CD4-positive, CD25-positive, alpha-beta regulatory T cell (primary cell): ENCODE data around the gene SYNE1. TPM values are rescaled to one million over a fixed set of nuclear protein-coding genes. Genes with fewer than 3 reads are reported as not detected.
"Not testable (repeated sequence)": the region's sequence is repeated elsewhere in the genome, so short reads cannot be mapped to it uniquely, and the experiment has no call there.

Experiments used
- ATAC-seq, 2 donors: fragments of 150-1000 bp; cut with Tn5 transposase; one replicate each; pipeline ENCODE4 v1.10.0; 2021; ENCODE audit warnings: low read depth in 2 of 2, moderate number of reproducible peaks in 2 of 2, moderate library complexity in 1 of 2
- DNase-seq, 3 donors: peaks; one replicate each; pipeline versions ENCODE4 v3.0.0 to v3.0.0-alpha.2; 2012 to 2022; ENCODE audit warnings: mixed read lengths in 1 of 3
- H3K27ac ChIP-seq: one replicate; pipeline ENCODE4 v1.7.0; 2013; ENCODE audit warnings: mild to moderate bottlenecking, low read length; ENCODE audit not compliant: insufficient read depth, poor library complexity, severe bottlenecking
- H3K27me3 ChIP-seq: one replicate; pipeline ENCODE4 v1.7.0; 2013; ENCODE audit warnings: low read length; ENCODE audit not compliant: control insufficient read depth, insufficient read depth
- H3K36me3 ChIP-seq: one replicate; pipeline ENCODE4 v1.7.0; 2013; ENCODE audit warnings: mild to moderate bottlenecking, low read length, moderate library complexity; ENCODE audit not compliant: control insufficient read depth, insufficient read depth
- H3K4me1 ChIP-seq: 2 replicates; pipeline ENCODE4 v1.7.0; 2013; ENCODE audit warnings: mild to moderate bottlenecking, low read length; ENCODE audit not compliant: insufficient read depth, control insufficient read depth, poor library complexity, severe bottlenecking
- H3K4me3 ChIP-seq: one replicate; pipeline ENCODE4 v1.7.0; 2013; ENCODE audit warnings: low read depth, mild to moderate bottlenecking, low read length, moderate library complexity
- H3K9me3 ChIP-seq, 2 experiments: 1 replicate in 1 of 2; 2 replicates in 1 of 2; pipeline ENCODE4 v1.7.0; 2013; ENCODE audit warnings: low read length in 2 of 2, mild to moderate bottlenecking in 1 of 2, moderate library complexity in 1 of 2; ENCODE audit not compliant: control insufficient read depth in 2 of 2
- H3K27ac Mint-ChIP-seq, 3 donors: one replicate each; pipeline ENCODE4 v1.8.0; 2020 to 2022; ENCODE audit warnings: mild to moderate bottlenecking in 3 of 3, mixed read lengths in 3 of 3, moderate library complexity in 2 of 3
- H3K27me3 Mint-ChIP-seq: one replicate; pipeline ENCODE4 v1.8.0; 2022; ENCODE audit warnings: mild to moderate bottlenecking, mixed read lengths
- H3K36me3 Mint-ChIP-seq: one replicate; pipeline ENCODE4 v1.8.0; 2020; ENCODE audit warnings: mixed read lengths
- H3K4me1 Mint-ChIP-seq, 4 donors: one replicate each; pipeline ENCODE4 v1.8.0; 2020 to 2022; ENCODE audit warnings: mixed read lengths in 4 of 4, mild to moderate bottlenecking in 1 of 4
- H3K4me3 Mint-ChIP-seq, 4 donors: one replicate each; pipeline ENCODE4 v1.8.0; 2020 to 2022; ENCODE audit warnings: mild to moderate bottlenecking in 4 of 4, mixed read lengths in 4 of 4, moderate library complexity in 3 of 4
- H3K9me3 Mint-ChIP-seq, 7 donors: one replicate each; pipeline ENCODE4 v1.8.0; 2020 to 2022; ENCODE audit warnings: mixed read lengths in 7 of 7, mild to moderate bottlenecking in 3 of 7, moderate library complexity in 2 of 7
- polyA plus RNA-seq, 4 donors: library from polyadenylated mRNA; unstranded; fragments of 300-500 nt; fragmentation: Illumina TruSeq; gene quantifications; one replicate each; pipeline ENCODE4 v1.2.3, GENCODE V29; 2021
- total RNA-seq: library from RNA; stranded (reverse); gene quantifications from one replicate; pipeline ENCODE4 v1.2.3, GENCODE V29; 2022

Gene SYNE1
- total and polyA plus RNA-seq, 5 donors from 2014 or later, result 48.1 to 166 (median 57.3) TPM

DNA sequence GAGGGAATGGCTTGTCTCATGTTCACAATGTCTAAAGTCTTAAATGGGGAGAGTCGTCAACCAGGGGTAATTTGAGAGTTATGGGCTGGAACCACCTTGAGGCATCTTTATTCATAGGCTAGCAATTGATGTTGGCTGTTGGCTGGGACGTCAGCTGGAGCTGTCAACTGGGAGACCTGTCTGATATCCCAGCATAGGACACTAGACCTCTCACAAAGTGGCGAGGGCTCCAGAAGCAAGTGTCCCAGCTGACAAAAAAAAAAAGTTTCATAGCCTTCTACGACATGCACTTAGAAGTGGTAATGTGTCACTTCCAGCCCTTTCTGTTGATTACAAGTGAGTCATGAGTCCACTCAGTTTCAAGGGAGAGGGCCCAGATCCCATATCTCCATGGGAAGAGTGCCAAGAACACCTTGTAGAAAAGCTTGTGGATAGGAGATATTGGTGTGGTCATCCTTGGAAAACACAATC is 551.7 kb downstream of the SYNE1 start:
- Histone ChIP-seq H3K27ac (no peak overlapping the region), H3K27me3 (peaks cover 2% of the 10 kb centered on the region), H3K4me3 (no peak overlapping the region), H3K4me1 (no peaks in the 10 kb centered on the region), H3K36me3 (no peaks in the 10 kb centered on the region), H3K9me3 (no peaks in the 10 kb centered on the region)
- no peak overlapping the region for H3K4me3 Mint-ChIP-seq
- ATAC-seq (no peak), DNase-seq (no peak)
- peaks cover 0 to 10% (median 4%) of the 10 kb centered on the region in 7 donors for H3K9me3 Mint-ChIP-seq
- peaks cover 3% of the 10 kb centered on the region for H3K27me3 Mint-ChIP-seq
- H3K4me1 Mint-ChIP-seq, result no peaks in the 10 kb centered on the region
- no peak overlapping the region for H3K27ac Mint-ChIP-seq
- peaks cover 5% of the 10 kb centered on the region for H3K36me3 Mint-ChIP-seq

DNA sequence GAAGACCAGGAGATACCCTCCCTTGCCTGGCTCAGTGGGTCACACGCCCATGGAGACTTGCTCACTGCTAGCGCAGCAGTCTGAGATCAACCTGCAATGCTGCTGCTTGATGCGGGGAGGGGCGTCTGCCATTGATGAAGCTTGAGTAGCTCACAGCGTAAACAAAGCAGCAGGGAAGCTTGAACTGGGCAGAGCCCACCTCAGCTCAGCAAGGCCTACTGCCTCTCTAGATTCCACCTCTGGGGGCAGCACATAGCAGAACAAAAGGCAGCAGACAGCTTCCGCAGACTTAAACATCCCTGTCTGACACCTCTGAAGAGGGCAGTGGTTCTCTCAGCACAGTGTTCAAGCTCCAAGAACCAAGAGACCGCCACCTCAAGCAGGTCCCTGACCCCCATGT is 558.4 kb downstream of the SYNE1 start:
- Histone ChIP-seq H3K27ac (no peak overlapping the region), H3K9me3 (peaks cover 13 to 19% of the 10 kb centered on the region in 2 experiments), H3K4me1 (no peaks in the 10 kb centered on the region), H3K4me3 (no peak overlapping the region), H3K36me3 (no peaks in the 10 kb centered on the region), H3K27me3 (no peaks in the 10 kb centered on the region)
- no peaks in the 10 kb centered on the region for H3K4me1 Mint-ChIP-seq
- no peak overlapping the region for H3K4me3 Mint-ChIP-seq
- ATAC-seq (no peak), DNase-seq (no peak)
- H3K27me3 Mint-ChIP-seq, result peaks cover 4% of the 10 kb centered on the region
- peaks cover 0 to 33% (median 19%) of the 10 kb centered on the region in 7 donors for H3K9me3 Mint-ChIP-seq
- H3K27ac Mint-ChIP-seq, result no peak overlapping the region
- H3K36me3 Mint-ChIP-seq, result peaks cover 5% of the 10 kb centered on the region

- no peak for DNase-seq
- no peak overlapping the region for H3K27ac Mint-ChIP-seq
- H3K27me3 ChIP-seq, result no peaks in the 10 kb centered on the region
- H3K4me1 Mint-ChIP-seq, result no peaks in the 10 kb centered on the region
- H3K36me3 ChIP-seq, result no peaks in the 10 kb centered on the region
- H3K9me3 Mint-ChIP-seq, result peaks cover 0 to 28% (median 18%) of the 10 kb centered on the region in 7 donors
- no peak for ATAC-seq
- peaks cover 13 to 19% of the 10 kb centered on the region in 2 experiments for H3K9me3 ChIP-seq
- no peak overlapping the region for H3K4me3 ChIP-seq
- peaks cover 5% of the 10 kb centered on the region for H3K36me3 Mint-ChIP-seq
- peaks cover 4% of the 10 kb centered on the region for H3K27me3 Mint-ChIP-seq
- no peak overlapping the region for H3K4me3 Mint-ChIP-seq
- H3K4me1 ChIP-seq, result no peaks in the 10 kb centered on the region
- no peak overlapping the region for H3K27ac ChIP-seq
These were observed 559.2 kb downstream of the SYNE1 start for GRCh38 chr6:152078001-152078400.

- DNase-seq, H3K27ac ChIP-seq, H3K27ac Mint-ChIP-seq, H3K27me3 Mint-ChIP-seq, H3K36me3 Mint-ChIP-seq, H3K4me3 ChIP-seq, H3K36me3 ChIP-seq, H3K4me1 ChIP-seq, H3K27me3 ChIP-seq, ATAC-seq, H3K4me1 Mint-ChIP-seq, H3K4me3 Mint-ChIP-seq: not testable (repeated sequence)
- H3K9me3 ChIP-seq, result peaks cover 13 to 19% of the 10 kb centered on the region in 2 experiments
- H3K9me3 Mint-ChIP-seq, result peaks cover 0 to 26% (median 12%) of the 10 kb centered on the region in 7 donors
These were observed 560.9 kb downstream of the SYNE1 start for GRCh38 chr6:152076242-152076641.

GRCh38 chr6:152071843-152072242 is 565.3 kb downstream of the SYNE1 start:
- DNase-seq (no peak), ATAC-seq (no peak)
- Histone ChIP-seq H3K4me1 (no peaks in the 10 kb centered on the region), H3K36me3 (no peaks in the 10 kb centered on the region), H3K27me3 (no peaks in the 10 kb centered on the region), H3K27ac (no peak overlapping the region), H3K9me3 (peaks cover 12 to 14% of the 10 kb centered on the region in 2 experiments), H3K4me3 (no peak overlapping the region)
- Mint-ChIP-seq H3K4me1 (no peaks in the 10 kb centered on the region), H3K4me3 (no peak overlapping the region), H3K36me3 (no peaks in the 10 kb centered on the region), H3K27me3 (no peaks in the 10 kb centered on the region), H3K9me3 (peaks cover 0 to 26% (median 7%) of the 10 kb centered on the region in 7 donors), H3K27ac (no peak overlapping the region)

Other genes starting within 250 kb of the SYNE1 start
- gene MYCT1, start 60.5 kb upstream of the SYNE1 start, total RNA-seq, result 1.5 TPM
- not detected for gene MYCT1, start 60.5 kb upstream of the SYNE1 start, polyA plus RNA-seq
- not detected for gene VIP, start 113.4 kb upstream of the SYNE1 start, total RNA-seq
- not detected for gene VIP, start 113.4 kb upstream of the SYNE1 start, polyA plus RNA-seq